ENCODE data around the gene ARHGAP31.
"Not testable (repeated sequence)": the region's sequence is repeated elsewhere in the genome, so short reads cannot be mapped to it uniquely, and the experiment has no call there.

Gene ARHGAP31, protein sequence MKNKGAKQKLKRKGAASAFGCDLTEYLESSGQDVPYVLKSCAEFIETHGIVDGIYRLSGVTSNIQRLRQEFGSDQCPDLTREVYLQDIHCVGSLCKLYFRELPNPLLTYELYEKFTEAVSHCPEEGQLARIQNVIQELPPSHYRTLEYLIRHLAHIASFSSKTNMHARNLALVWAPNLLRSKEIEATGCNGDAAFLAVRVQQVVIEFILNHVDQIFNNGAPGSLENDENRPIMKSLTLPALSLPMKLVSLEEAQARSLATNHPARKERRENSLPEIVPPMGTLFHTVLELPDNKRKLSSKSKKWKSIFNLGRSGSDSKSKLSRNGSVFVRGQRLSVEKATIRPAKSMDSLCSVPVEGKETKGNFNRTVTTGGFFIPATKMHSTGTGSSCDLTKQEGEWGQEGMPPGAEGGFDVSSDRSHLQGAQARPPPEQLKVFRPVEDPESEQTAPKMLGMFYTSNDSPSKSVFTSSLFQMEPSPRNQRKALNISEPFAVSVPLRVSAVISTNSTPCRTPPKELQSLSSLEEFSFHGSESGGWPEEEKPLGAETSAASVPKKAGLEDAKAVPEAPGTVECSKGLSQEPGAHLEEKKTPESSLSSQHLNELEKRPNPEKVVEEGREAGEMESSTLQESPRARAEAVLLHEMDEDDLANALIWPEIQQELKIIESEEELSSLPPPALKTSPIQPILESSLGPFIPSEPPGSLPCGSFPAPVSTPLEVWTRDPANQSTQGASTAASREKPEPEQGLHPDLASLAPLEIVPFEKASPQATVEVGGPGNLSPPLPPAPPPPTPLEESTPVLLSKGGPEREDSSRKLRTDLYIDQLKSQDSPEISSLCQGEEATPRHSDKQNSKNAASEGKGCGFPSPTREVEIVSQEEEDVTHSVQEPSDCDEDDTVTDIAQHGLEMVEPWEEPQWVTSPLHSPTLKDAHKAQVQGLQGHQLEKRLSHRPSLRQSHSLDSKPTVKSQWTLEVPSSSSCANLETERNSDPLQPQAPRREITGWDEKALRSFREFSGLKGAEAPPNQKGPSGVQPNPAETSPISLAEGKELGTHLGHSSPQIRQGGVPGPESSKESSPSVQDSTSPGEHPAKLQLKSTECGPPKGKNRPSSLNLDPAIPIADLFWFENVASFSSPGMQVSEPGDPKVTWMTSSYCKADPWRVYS (N-terminal part only)

DNA sequence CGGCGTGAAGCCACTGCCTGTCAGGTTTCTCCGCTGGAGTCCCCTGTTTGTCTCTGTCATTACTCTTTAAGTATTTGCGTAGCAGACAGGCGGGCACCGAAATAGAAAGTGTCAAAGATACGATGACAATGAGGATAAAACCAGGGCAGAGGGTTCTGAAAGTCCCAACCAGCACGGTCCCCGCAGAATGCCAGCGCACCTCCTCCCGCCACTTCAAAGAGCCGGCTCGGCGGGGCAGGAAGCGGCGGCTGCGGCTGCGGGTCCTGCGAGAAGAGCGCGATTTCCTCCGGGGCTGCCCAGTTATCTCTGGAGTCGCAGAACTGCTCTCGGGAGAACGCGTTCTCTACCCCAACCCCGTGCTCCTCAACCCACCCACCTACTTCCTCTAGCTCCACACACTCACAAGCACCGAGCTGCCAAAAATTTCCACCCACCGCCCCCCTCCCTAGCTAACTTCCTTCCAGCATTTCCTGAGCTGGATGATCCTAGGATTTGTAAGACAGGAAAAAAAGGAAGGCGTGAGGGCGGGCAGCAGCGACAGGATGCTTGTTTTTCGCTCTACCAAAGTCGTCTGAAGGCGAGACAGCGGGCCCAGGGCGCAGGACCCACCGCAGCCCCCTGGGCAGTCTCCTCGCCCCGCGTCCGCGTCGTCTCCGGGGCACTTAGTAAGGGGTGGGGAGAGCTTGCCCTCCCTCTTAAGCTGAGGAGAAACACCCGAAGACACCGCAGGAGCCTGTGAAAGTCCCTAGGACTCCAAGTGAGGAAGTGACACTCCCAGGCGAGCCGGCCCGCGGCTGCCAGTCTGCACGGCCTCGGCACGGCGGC, at the start of gene ARHGAP31:
ARHGAP31 (plus strand) TSS at position 513 of the 825 bp plus-strand sequence. CDS start 522 bp downstream, outside the sequence.
- Histone ChIP-seq H3K9ac (ENCODE audit: low read length) (no peak within 1 kb of the TSS), H3K27ac (ENCODE audit: low read length) (no peak within 1 kb of the TSS), H3K9me3 (ENCODE audit: control insufficient read depth, low read depth, low read length) (no peaks in the 10 kb centered on the region), H3K4me1 (ENCODE audit: control insufficient read depth, low read depth, low read length) (peaks cover 11% of the 10 kb centered on the region), H3K4me3 (ENCODE audit: low read length) (peak within 1 kb of the TSS; percentile 86), H3K27me3 (ENCODE audit: control insufficient read depth, insufficient read depth, low read length) (peaks cover 45% of the 10 kb centered on the region), H3K36me3 (ENCODE audit: control insufficient read depth, low read depth, low read length) (no peaks in the 10 kb centered on the region)

DNA sequence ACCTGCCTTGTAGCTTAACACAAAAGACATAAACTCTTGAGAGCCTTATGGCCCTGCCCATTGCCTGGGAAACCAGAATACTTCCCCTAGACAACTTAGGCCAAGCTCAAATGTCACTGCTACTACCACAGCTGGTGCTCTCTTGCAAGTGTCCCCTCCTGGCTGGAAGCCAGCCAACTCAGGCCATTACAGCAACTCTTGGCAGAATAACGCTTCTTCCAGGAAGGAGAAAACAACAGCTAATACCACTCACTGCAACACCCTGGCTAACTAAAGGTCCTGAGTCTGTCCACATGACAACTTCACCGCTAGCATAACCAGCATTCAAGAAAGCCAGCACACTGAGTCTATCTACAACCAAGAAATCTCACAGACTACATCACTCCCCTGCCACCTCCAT, 48.4 kb upstream of the ARHGAP31 start:
- no peak overlapping the region for H3K27ac ChIP-seq (ENCODE audit: low read length)
- H3K4me3 ChIP-seq (ENCODE audit: low read length): no peak overlapping the region
- peaks cover 10% of the 10 kb centered on the region for H3K9me3 ChIP-seq (ENCODE audit: control insufficient read depth, low read depth, low read length)
- H3K4me1 ChIP-seq (ENCODE audit: control insufficient read depth, low read depth, low read length): no peaks in the 10 kb centered on the region
- H3K9ac ChIP-seq (ENCODE audit: low read length): no peak overlapping the region
- H3K36me3 ChIP-seq (ENCODE audit: control insufficient read depth, low read depth, low read length): no peaks in the 10 kb centered on the region
- no peaks in the 10 kb centered on the region for H3K27me3 ChIP-seq (ENCODE audit: control insufficient read depth, insufficient read depth, low read length)

DNA sequence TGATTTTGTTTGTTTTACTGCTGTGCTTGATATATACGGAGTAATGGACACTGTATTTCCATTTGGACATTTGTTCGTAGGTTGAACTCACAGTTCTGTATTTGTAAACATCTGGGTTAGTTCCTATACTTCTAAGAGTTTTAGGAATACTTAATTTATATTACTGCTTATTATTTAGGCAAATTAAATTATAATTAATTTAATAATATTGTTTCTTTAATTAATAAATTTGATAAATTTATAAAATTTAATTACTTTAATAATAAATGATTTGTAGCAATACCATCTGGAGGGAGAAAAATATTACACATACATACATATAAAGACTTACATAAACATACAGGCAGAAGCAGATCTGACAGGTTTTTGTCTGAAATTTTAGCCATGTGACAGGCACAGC, 39.0 kb upstream of the ARHGAP31 start:
- Histone ChIP-seq H3K27ac (ENCODE audit: low read length) (no peak overlapping the region), H3K4me3 (ENCODE audit: low read length) (no peak overlapping the region), H3K9me3 (ENCODE audit: control insufficient read depth, low read depth, low read length) (no peaks in the 10 kb centered on the region)

DNA sequence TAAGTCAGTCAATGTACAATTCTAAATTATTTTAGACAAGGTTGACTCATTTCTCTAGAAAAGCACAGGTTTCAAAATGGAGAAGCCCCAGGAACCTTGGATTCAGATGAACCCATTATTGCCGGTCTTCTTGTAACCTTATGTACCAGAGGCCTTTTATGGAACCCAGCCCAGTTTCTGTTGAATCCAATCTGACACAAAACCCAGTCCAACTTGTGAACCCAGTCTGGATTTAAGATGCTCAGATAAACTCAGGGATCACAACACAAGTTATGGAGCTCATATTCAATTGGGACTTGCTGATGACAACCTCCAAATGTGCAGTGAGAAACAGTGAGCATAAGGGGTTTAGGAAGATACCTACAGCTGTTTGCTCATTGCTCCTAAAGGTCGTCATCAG, 37.1 kb upstream of the ARHGAP31 start:
- H3K9ac ChIP-seq (ENCODE audit: low read length): no peak overlapping the region

More for the DNA sequence above, 39.0 kb upstream of the ARHGAP31 start:
- Histone ChIP-seq H3K27me3 (ENCODE audit: control insufficient read depth, insufficient read depth, low read length) (no peaks in the 10 kb centered on the region), H3K4me1 (ENCODE audit: control insufficient read depth, low read depth, low read length) (peaks cover 35% of the 10 kb centered on the region), H3K9ac (ENCODE audit: low read length) (no peak overlapping the region), H3K36me3 (ENCODE audit: control insufficient read depth, low read depth, low read length) (no peaks in the 10 kb centered on the region)

DNA sequence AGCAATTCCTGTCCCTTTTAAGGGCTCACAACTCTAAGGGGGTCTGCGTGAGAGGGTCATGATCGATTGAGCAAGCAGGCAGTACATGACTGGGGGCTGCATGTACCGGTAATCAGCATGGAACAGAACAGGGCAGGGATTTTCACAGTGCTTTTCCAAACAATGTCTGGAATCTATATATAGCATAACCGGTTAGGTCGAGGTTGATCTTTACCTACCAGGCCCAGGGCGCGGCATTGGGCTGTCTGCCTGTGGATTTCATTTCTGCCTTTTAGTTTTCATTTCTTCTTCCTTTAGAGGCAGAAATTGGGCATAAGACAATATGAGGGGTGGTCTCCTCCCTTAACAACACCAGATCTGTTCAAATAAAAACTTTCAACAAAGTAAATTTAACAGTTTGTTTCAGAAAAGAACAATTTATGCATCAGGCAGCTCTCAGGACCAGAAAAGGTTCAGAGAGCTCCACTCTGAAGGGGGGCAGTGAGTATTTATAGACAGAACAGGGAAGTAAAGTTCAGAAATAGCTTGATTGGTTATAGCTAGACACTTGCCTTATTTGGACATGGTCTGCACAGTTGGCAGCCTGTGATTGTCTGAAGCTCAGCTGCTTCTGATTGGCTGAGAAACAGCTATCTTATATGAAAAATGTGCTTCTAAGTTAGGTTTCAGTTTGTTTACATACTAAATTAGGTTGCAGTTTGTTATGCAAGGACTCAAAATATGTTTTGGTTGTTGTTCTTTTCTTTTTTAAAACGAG, 36.4 kb upstream of the ARHGAP31 start:
- Histone ChIP-seq H3K4me1 (ENCODE audit: control insufficient read depth, low read depth, low read length) (peaks cover 41% of the 10 kb centered on the region), H3K36me3 (ENCODE audit: control insufficient read depth, low read depth, low read length) (no peaks in the 10 kb centered on the region), H3K4me3 (ENCODE audit: low read length) (no peak overlapping the region), H3K9ac (ENCODE audit: low read length) (no peak overlapping the region), H3K27me3 (ENCODE audit: control insufficient read depth, insufficient read depth, low read length) (no peaks in the 10 kb centered on the region), H3K27ac (ENCODE audit: low read length) (no peak overlapping the region), H3K9me3 (ENCODE audit: control insufficient read depth, low read depth, low read length) (no peaks in the 10 kb centered on the region)

More for the DNA sequence above, 37.1 kb upstream of the ARHGAP31 start:
- Histone ChIP-seq H3K36me3 (ENCODE audit: control insufficient read depth, low read depth, low read length) (no peaks in the 10 kb centered on the region), H3K9me3 (ENCODE audit: control insufficient read depth, low read depth, low read length) (no peaks in the 10 kb centered on the region), H3K27me3 (ENCODE audit: control insufficient read depth, insufficient read depth, low read length) (no peaks in the 10 kb centered on the region), H3K4me3 (ENCODE audit: low read length) (no peak overlapping the region), H3K4me1 (ENCODE audit: control insufficient read depth, low read depth, low read length) (peaks cover 41% of the 10 kb centered on the region), H3K27ac (ENCODE audit: low read length) (no peak overlapping the region)

DNA sequence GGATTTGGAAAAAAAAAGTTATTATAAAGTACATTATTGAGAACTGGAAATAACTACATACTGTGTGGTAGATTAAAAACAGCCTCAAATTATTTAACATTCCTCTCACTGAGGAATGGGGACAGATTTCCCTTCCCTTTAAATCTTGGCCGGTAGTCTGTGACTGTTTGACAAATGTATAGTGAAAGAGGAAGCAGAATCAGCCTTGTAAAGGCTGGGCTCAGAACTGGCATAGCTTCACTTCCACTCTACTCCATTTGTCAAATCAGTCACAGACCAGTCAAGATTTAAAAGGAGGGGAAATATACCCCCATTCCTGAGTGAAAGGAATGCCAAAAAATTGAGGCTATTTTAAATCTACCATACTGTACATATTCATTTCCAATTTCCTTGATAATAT, 35.3 kb upstream of the ARHGAP31 start:
- peaks cover 41% of the 10 kb centered on the region for H3K4me1 ChIP-seq (ENCODE audit: control insufficient read depth, low read depth, low read length)

DNA sequence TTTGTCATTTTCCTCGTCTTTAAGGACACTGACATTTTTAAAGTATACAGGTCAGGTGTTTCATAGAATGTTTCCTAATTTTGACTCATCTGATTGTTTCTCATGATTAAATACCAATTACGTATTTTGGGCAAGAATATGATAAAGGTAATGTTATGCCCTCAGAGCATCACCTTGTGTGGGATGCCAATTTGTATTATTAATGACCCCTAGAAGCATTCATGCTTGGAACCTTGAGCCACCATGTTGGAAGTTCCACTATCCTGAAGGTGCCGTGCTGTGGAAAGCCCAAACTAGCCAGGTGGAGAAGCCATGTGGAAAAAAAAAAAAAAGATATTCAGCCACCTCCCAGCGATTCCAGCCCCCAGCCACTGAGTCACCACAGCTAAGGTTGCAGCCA, 34.4 kb upstream of the ARHGAP31 start:
- H3K36me3 ChIP-seq (ENCODE audit: control insufficient read depth, low read depth, low read length): no peaks in the 10 kb centered on the region
- H3K9me3 ChIP-seq (ENCODE audit: control insufficient read depth, low read depth, low read length): no peaks in the 10 kb centered on the region
- H3K4me1 ChIP-seq (ENCODE audit: control insufficient read depth, low read depth, low read length): peaks cover 35% of the 10 kb centered on the region
- no peaks in the 10 kb centered on the region for H3K27me3 ChIP-seq (ENCODE audit: control insufficient read depth, insufficient read depth, low read length)
- no peak overlapping the region for H3K4me3 ChIP-seq (ENCODE audit: low read length)
- no peak overlapping the region for H3K27ac ChIP-seq (ENCODE audit: low read length)
- H3K9ac ChIP-seq (ENCODE audit: low read length): no peak overlapping the region

More for the DNA sequence above, 35.3 kb upstream of the ARHGAP31 start:
- Histone ChIP-seq H3K9ac (ENCODE audit: low read length) (no peak overlapping the region), H3K36me3 (ENCODE audit: control insufficient read depth, low read depth, low read length) (no peaks in the 10 kb centered on the region), H3K27ac (ENCODE audit: low read length) (no peak overlapping the region), H3K9me3 (ENCODE audit: control insufficient read depth, low read depth, low read length) (no peaks in the 10 kb centered on the region), H3K27me3 (ENCODE audit: control insufficient read depth, insufficient read depth, low read length) (no peaks in the 10 kb centered on the region), H3K4me3 (ENCODE audit: low read length) (no peak overlapping the region)

DNA sequence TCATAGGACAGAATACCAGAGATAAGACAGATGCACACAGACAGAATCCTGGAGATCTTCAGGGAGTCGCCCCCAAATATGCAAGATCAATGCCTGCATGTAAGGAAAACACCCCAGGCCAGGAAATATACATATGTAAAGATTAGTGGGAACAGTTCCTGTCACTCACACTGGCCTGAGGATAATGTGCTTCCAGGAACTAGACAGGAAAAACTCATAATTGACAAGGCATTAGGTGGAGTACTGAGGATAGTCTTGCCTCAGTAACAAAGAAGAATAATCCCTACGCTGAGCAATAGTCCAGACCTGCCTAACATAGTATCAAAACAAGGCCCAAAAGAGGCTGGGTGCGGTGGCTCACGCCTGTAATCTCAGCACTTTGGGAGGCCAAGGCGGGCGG, 33.1 kb upstream of the ARHGAP31 start:
- no peaks in the 10 kb centered on the region for H3K9me3 ChIP-seq (ENCODE audit: control insufficient read depth, low read depth, low read length)
- H3K27ac ChIP-seq (ENCODE audit: low read length): no peak overlapping the region
- no peak overlapping the region for H3K4me3 ChIP-seq (ENCODE audit: low read length)
- H3K4me1 ChIP-seq (ENCODE audit: control insufficient read depth, low read depth, low read length): peaks cover 26% of the 10 kb centered on the region
- no peaks in the 10 kb centered on the region for H3K27me3 ChIP-seq (ENCODE audit: control insufficient read depth, insufficient read depth, low read length)
- no peak overlapping the region for H3K9ac ChIP-seq (ENCODE audit: low read length)
- no peaks in the 10 kb centered on the region for H3K36me3 ChIP-seq (ENCODE audit: control insufficient read depth, low read depth, low read length)

DNA sequence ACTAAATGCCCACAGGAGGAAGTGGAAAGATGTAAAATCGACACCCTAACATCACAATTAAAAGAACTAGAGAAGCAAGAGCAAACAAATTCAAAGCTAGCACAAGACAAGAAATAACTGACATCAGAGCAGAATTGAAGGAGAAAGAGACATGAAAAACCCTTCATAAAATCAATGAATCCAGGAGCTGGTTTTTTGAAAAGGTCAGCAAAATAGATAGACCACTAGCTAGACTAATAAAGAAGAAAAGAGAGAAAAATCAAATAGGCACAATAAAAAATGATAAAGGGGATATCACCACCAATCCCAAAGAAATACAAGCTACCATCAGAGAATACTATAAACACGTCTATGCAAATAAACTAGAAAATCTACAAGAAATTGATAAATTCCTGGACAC, 24.0 kb upstream of the ARHGAP31 start:
- H3K9ac ChIP-seq (ENCODE audit: low read length); H3K4me1 ChIP-seq (ENCODE audit: control insufficient read depth, low read depth, low read length); H3K27ac ChIP-seq (ENCODE audit: low read length); H3K4me3 ChIP-seq (ENCODE audit: low read length); H3K9me3 ChIP-seq (ENCODE audit: control insufficient read depth, low read depth, low read length); H3K36me3 ChIP-seq (ENCODE audit: control insufficient read depth, low read depth, low read length); H3K27me3 ChIP-seq (ENCODE audit: control insufficient read depth, insufficient read depth, low read length): not testable (repeated sequence)

DNA sequence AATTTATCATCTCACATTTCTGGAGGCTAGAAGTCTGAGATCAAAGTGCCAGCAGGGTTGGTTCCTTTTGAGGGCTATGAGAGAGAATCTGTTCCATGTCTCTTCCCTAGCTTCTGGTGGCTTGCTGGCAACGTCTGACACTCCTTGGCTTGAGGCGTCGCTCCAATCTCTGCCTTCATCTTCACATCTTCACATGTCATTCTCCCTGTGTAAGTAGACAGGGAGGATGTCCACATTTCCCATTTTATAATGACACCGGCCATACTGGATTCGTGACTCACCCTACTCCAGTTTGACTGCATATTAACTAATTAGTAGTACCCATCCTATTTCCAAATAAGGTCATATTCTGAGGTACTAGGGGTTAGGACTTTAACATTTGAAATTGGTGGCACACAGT, 17.5 kb upstream of the ARHGAP31 start:
- Histone ChIP-seq H3K36me3 (ENCODE audit: control insufficient read depth, low read depth, low read length) (no peaks in the 10 kb centered on the region), H3K27me3 (ENCODE audit: control insufficient read depth, insufficient read depth, low read length) (no peaks in the 10 kb centered on the region), H3K9me3 (ENCODE audit: control insufficient read depth, low read depth, low read length) (no peaks in the 10 kb centered on the region), H3K9ac (ENCODE audit: low read length) (no peak overlapping the region), H3K4me1 (ENCODE audit: control insufficient read depth, low read depth, low read length) (peaks cover 4% of the 10 kb centered on the region), H3K27ac (ENCODE audit: low read length) (no peak overlapping the region), H3K4me3 (ENCODE audit: low read length) (no peak overlapping the region)

Data from iPS-18a (cell line).